Neural progenitor cell (in vitro differentiated cells): ENCODE measurements around the gene SMG6.

ENCODE experiments used
- CTCF ChIP-seq: fragments of 200-600 bp; sonication (generic); IDR thresholded peaks from 2 replicates; pipeline ENCODE4 v1.5.1; 2017; ENCODE audit warnings: antibody characterized with exemption, mild to moderate bottlenecking
- EZH2 ChIP-seq: fragments of 200-600 bp; sonication (generic); IDR thresholded peaks from 2 replicates; pipeline ENCODE4 v1.6.1; 2017; ENCODE audit warnings: antibody characterized with exemption, mild to moderate bottlenecking, moderate library complexity

GRCh38 chr17:2158396-2158780, 145.2 kb downstream of the SMG6 start:
- TF ChIP-seq CTCF, result no peak
- TF ChIP-seq EZH2, result no peak
